HepG2 (cell line): ENCODE measurements around the gene CELSR2. TPM values are rescaled to one million over a fixed set of nuclear protein-coding genes. Genes with fewer than 3 reads are reported as not detected.

Experiments
- ARNT2 ChIP-seq: sonication (generic); formaldehyde crosslinking; IDR thresholded peaks from 2 replicates; pipeline ENCODE4 v1.8.0; 2022; ENCODE audit warnings: mild to moderate bottlenecking, low read depth, missing genetic modification reagents, moderate library complexity
- E2F1 ChIP-seq: sonication (generic); formaldehyde crosslinking; IDR thresholded peaks from 2 replicates; pipeline ENCODE4 v1.5.0; 2020; ENCODE audit warnings: missing genetic modification reagents
- KDM5B ChIP-seq: sonication (generic); formaldehyde crosslinking; IDR thresholded peaks from 2 replicates; pipeline ENCODE4 v1.4.0; 2020; ENCODE audit warnings: missing genetic modification reagents, mild to moderate bottlenecking, borderline replicate concordance
- RORA ChIP-seq: sonication (generic); formaldehyde crosslinking; IDR thresholded peaks from 2 replicates; pipeline ENCODE4 v1.5.0; 2020; ENCODE audit warnings: mild to moderate bottlenecking, missing genetic modification reagents, moderate library complexity
- SOX13 ChIP-seq, 3 experiments: fragments of 450-650 bp in 1 of 3; sonication (generic) in 1 of 3; formaldehyde crosslinking in 1 of 3; IDR thresholded peaks in 2 of 3; conservative IDR thresholded peaks in 1 of 3; 2 replicates each; pipeline versions ENCODE4 v1.5.0 to v1.6.1; 2016 to 2020; ENCODE audit warnings: antibody characterized with exemption in 1 of 3, mild to moderate bottlenecking in 1 of 3, missing compliant biosample characterization in 1 of 3, missing genetic modification reagents in 1 of 3, moderate library complexity in 1 of 3
- SPEN ChIP-seq: sonication (generic); formaldehyde crosslinking; IDR thresholded peaks from 2 replicates; pipeline ENCODE4 v1.5.1; 2020; ENCODE audit warnings: low read depth, mild to moderate bottlenecking, missing genetic modification reagents
- TRIM22 ChIP-seq: fragments of 450-650 bp; IDR thresholded peaks from 2 replicates; pipeline ENCODE4 v1.6.1; 2017
- XBP1 ChIP-seq: sonication (generic); formaldehyde crosslinking; IDR thresholded peaks from 2 replicates; pipeline ENCODE4 v1.5.0; 2020; ENCODE audit warnings: missing genetic modification reagents
- YEATS2 ChIP-seq: sonication (generic); formaldehyde crosslinking; IDR thresholded peaks from 2 replicates; pipeline ENCODE4 v1.4.0; 2020; ENCODE audit warnings: missing genetic modification reagents, borderline replicate concordance
- ZBTB7B ChIP-seq: sonication (generic); formaldehyde crosslinking; IDR thresholded peaks from 2 replicates; pipeline ENCODE4 v1.4.0; 2020; ENCODE audit warnings: missing genetic modification reagents
- ZFP36L2 ChIP-seq: sonication (generic); formaldehyde crosslinking; IDR thresholded peaks from 2 replicates; pipeline ENCODE4 v1.4.0; 2020; ENCODE audit warnings: missing genetic modification reagents
- ZMYM3 ChIP-seq: sonication (generic); formaldehyde crosslinking; IDR thresholded peaks from 2 replicates; pipeline ENCODE4 v1.5.1; 2020; ENCODE audit warnings: mild to moderate bottlenecking, missing genetic modification reagents
- ZNF30 ChIP-seq: sonication (generic); formaldehyde crosslinking; IDR thresholded peaks from 2 replicates; pipeline ENCODE4 v1.5.0; 2020; ENCODE audit warnings: mild to moderate bottlenecking, missing genetic modification reagents
- ZNF414 ChIP-seq: sonication (generic); formaldehyde crosslinking; IDR thresholded peaks from 2 replicates; pipeline ENCODE4 v1.5.0; 2020; ENCODE audit warnings: missing genetic modification reagents
- ZNF746 ChIP-seq: sonication (generic); formaldehyde crosslinking; IDR thresholded peaks from 2 replicates; pipeline ENCODE4 v1.8.0; 2022; ENCODE audit warnings: mild to moderate bottlenecking, missing genetic modification reagents
- polyA plus RNA-seq, 8 experiments: library from polyadenylated mRNA; depleted of rRNA in 3 of 8; stranded (reverse) in 7 of 8; unstranded in 1 of 8; fragments of >200 nt; fragmentation: Illumina TruSeq in 4 of 8; extraction: Trizol in 4 of 8; gene quantifications; 2 replicates each; pipeline versions ENCODE4 v1.2.1 to v1.2.3, GENCODE V29; 2011 to 2016; ENCODE audit warnings: low read depth in 4 of 8, missing spikeins in 1 of 8, mixed read lengths in 1 of 8; ENCODE audit not compliant: insufficient read depth in 1 of 8
- total RNA-seq, 5 experiments: library from RNA; depleted of rRNA; stranded (reverse); fragments of >200 nt; fragmentation: Illumina TruSeq; extraction: Trizol; gene quantifications; 2 replicates each; pipeline ENCODE4 v1.2.3, GENCODE V29; 2016; ENCODE audit warnings: low read depth in 1 of 5
- TF ChIP-seq, protein P1 (sequence below): sonication (generic); formaldehyde crosslinking; IDR thresholded peaks from 2 replicates; pipeline ENCODE4 v1.5.0; 2020; ENCODE audit warnings: mild to moderate bottlenecking, missing genetic modification reagents
- TF ChIP-seq, protein P2 (sequence below): sonication (generic); formaldehyde crosslinking; IDR thresholded peaks from 2 replicates; pipeline ENCODE4 v1.4.0; 2020; ENCODE audit warnings: missing genetic modification reagents, borderline replicate concordance
- TF ChIP-seq, protein P3 (sequence below): sonication (generic); formaldehyde crosslinking; IDR thresholded peaks from 2 replicates; pipeline ENCODE4 v1.8.1; 2023; ENCODE audit warnings: mild to moderate bottlenecking, inconsistent platforms, moderate library complexity, missing genetic modification reagents, borderline replicate concordance
- TF ChIP-seq, protein P4 (sequence below): sonication (generic); formaldehyde crosslinking; IDR thresholded peaks from 2 replicates; pipeline ENCODE4 v1.4.0; 2020; ENCODE audit warnings: missing genetic modification reagents, borderline replicate concordance

The CELSR2 gene
- total and polyA plus RNA-seq, 2 of the 13 experiments (the other 11 are each of a cell fraction or from before 2014, with no cell fraction given) = 4.0 to 6.6 TPM

GRCh38 chr1:109213345-109213823, 36.0 kb upstream of the CELSR2 start (continued):
- TF ChIP-seq, protein P1, sequence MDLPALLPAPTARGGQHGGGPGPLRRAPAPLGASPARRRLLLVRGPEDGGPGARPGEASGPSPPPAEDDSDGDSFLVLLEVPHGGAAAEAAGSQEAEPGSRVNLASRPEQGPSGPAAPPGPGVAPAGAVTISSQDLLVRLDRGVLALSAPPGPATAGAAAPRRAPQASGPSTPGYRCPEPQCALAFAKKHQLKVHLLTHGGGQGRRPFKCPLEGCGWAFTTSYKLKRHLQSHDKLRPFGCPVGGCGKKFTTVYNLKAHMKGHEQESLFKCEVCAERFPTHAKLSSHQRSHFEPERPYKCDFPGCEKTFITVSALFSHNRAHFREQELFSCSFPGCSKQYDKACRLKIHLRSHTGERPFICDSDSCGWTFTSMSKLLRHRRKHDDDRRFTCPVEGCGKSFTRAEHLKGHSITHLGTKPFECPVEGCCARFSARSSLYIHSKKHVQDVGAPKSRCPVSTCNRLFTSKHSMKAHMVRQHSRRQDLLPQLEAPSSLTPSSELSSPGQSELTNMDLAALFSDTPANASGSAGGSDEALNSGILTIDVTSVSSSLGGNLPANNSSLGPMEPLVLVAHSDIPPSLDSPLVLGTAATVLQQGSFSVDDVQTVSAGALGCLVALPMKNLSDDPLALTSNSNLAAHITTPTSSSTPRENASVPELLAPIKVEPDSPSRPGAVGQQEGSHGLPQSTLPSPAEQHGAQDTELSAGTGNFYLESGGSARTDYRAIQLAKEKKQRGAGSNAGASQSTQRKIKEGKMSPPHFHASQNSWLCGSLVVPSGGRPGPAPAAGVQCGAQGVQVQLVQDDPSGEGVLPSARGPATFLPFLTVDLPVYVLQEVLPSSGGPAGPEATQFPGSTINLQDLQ = no peak
- TF ChIP-seq ZMYM3 (CRISPR knock-in tag) (no peak), ZNF414 (CRISPR knock-in tag) (no peak), ZBTB7B (CRISPR knock-in tag) (0 out of 2 replicates have a peak, but pooled peaks have one; percentile 18), E2F1 (no peak), ZFP36L2 (CRISPR knock-in tag) (no peak), ZNF30 (no peak), SOX13 (IDR thresholded peaks at IDR 0.05) (no peak), SOX13 (CRISPR knock-in tag; conservative IDR thresholded peaks at IDR 0.05 in 1 of 2, IDR thresholded peaks at IDR 0.05 in 1 of 2) (no peak), KDM5B (no peak), XBP1 (CRISPR knock-in tag) (0 out of 2 replicates have a peak, but pooled peaks have one; percentile 49), TRIM22 (no peak), ZNF746 (CRISPR knock-in tag) (no peak; the same call in 1 of the 2 replicates), YEATS2 (no peak), RORA (CRISPR knock-in tag) (no peak), SPEN (CRISPR knock-in tag) (no peak), ARNT2 (CRISPR knock-in tag) (no peak)
- TF ChIP-seq, protein P2, sequence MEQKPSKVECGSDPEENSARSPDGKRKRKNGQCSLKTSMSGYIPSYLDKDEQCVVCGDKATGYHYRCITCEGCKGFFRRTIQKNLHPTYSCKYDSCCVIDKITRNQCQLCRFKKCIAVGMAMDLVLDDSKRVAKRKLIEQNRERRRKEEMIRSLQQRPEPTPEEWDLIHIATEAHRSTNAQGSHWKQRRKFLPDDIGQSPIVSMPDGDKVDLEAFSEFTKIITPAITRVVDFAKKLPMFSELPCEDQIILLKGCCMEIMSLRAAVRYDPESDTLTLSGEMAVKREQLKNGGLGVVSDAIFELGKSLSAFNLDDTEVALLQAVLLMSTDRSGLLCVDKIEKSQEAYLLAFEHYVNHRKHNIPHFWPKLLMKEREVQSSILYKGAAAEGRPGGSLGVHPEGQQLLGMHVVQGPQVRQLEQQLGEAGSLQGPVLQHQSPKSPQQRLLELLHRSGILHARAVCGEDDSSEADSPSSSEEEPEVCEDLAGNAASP (CRISPR knock-in tag) = 0 out of 2 replicates have a peak, but pooled peaks have one; percentile 13
- TF ChIP-seq, protein P3, sequence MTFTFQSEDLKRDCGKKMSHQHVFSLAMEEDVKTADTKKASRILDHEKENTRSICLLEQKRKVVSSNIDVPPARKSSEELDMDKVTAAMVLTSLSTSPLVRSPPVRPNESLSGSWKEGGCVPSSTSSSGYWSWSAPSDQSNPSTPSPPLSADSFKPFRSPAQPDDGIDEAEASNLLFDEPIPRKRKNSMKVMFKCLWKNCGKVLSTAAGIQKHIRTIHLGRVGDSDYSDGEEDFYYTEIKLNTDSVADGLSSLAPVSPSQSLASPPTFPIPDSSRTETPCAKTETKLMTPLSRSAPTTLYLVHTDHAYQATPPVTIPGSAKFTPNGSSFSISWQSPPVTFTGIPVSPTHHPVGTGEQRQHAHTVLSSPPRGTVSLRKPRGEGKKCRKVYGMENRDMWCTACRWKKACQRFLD (CRISPR knock-in tag) = no peak
- TF ChIP-seq, protein P4, sequence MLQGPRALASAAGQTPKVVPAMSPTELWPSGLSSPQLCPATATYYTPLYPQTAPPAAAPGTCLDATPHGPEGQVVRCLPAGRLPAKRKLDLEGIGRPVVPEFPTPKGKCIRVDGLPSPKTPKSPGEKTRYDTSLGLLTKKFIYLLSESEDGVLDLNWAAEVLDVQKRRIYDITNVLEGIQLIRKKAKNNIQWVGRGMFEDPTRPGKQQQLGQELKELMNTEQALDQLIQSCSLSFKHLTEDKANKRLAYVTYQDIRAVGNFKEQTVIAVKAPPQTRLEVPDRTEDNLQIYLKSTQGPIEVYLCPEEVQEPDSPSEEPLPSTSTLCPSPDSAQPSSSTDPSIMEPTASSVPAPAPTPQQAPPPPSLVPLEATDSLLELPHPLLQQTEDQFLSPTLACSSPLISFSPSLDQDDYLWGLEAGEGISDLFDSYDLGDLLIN (CRISPR knock-in tag) = no peak
